DND-41 (cell line): ENCODE results near the gene C13orf46.
A peak's percentile ranks its signal among the peaks of the same experiment; 100 is the strongest.

Experiments
- ATAC-seq: fragments of 200-7000 bp; cut with Tn5 transposase; 3 replicates; pipeline ENCODE4 v1.9.1; 2021; ENCODE audit warnings: low read depth; ENCODE audit not compliant: insufficient read depth
- DNase-seq: peaks from one replicate; pipeline ENCODE4 v3.0.0-alpha.2; 2020
- H2AFZ ChIP-seq: 2 replicates; pipeline ENCODE4 v1.6.0; 2012; ENCODE audit warnings: low read depth, low read length
- H3K27ac ChIP-seq: 2 replicates; pipeline ENCODE4 v1.5.1; 2012; ENCODE audit warnings: low read length, inconsistent platforms
- H3K27me3 ChIP-seq: fragments of 200-600 bp; sonication (generic); 2 replicates; pipeline ENCODE4 v1.6.0; 2012; ENCODE audit warnings: low read length, mild to moderate bottlenecking, inconsistent platforms; ENCODE audit not compliant: insufficient read depth, poor library complexity
- H3K36me3 ChIP-seq: 2 replicates; pipeline ENCODE4 v1.5.1; 2012; ENCODE audit warnings: low read length, inconsistent platforms; ENCODE audit not compliant: insufficient read depth
- H3K4me1 ChIP-seq: 2 replicates; pipeline ENCODE4 v1.5.1; 2012; ENCODE audit warnings: mild to moderate bottlenecking, low read length; ENCODE audit not compliant: insufficient read depth
- H3K4me2 ChIP-seq: 2 replicates; pipeline ENCODE4 v1.6.0; 2012; ENCODE audit warnings: mild to moderate bottlenecking, moderate library complexity, low read length, inconsistent platforms; ENCODE audit not compliant: insufficient read depth
- H3K4me3 ChIP-seq, 2 experiments: fragments of 200-600 bp in 1 of 2; shearing (Covaris generic) in 1 of 2; 2 replicates each; pipeline ENCODE4 v1.5.1; 2012 to 2016; ENCODE audit warnings: inconsistent platforms in 2 of 2, low read length in 2 of 2, mild to moderate bottlenecking in 2 of 2, low read depth in 1 of 2, moderate library complexity in 1 of 2
- H3K79me2 ChIP-seq: 2 replicates; pipeline ENCODE4 v1.6.0; 2012; ENCODE audit warnings: low read length, inconsistent platforms; ENCODE audit not compliant: insufficient read depth
- H3K9ac ChIP-seq: 2 replicates; pipeline ENCODE4 v1.6.0; 2012; ENCODE audit warnings: low read depth, mild to moderate bottlenecking, inconsistent platforms, low read length, moderate library complexity
- H3K9me3 ChIP-seq: 2 replicates; pipeline ENCODE4 v1.5.1; 2012; ENCODE audit warnings: low read length, moderate library complexity, mild to moderate bottlenecking, inconsistent platforms; ENCODE audit not compliant: insufficient read depth, severe bottlenecking
- H4K20me1 ChIP-seq: 2 replicates; pipeline ENCODE4 v1.6.0; 2012; ENCODE audit warnings: low read length; ENCODE audit not compliant: insufficient read depth
- EZH2 ChIP-seq: IDR thresholded peaks from 3 replicates; pipeline ENCODE4 v1.6.1; 2012; ENCODE audit warnings: borderline replicate concordance, low read depth, mild to moderate bottlenecking, moderate library complexity, low read length, inconsistent platforms; ENCODE audit not compliant: severe bottlenecking
- TF ChIP-seq, protein P1 (sequence below): IDR thresholded peaks from 2 replicates; pipeline ENCODE4 v1.5.1; 2012; ENCODE audit warnings: borderline replicate concordance, low read length, moderate library complexity, mild to moderate bottlenecking; ENCODE audit not compliant: poor library complexity, severe bottlenecking; ENCODE audit errors: extremely low read depth

Gene C13orf46

DNA sequence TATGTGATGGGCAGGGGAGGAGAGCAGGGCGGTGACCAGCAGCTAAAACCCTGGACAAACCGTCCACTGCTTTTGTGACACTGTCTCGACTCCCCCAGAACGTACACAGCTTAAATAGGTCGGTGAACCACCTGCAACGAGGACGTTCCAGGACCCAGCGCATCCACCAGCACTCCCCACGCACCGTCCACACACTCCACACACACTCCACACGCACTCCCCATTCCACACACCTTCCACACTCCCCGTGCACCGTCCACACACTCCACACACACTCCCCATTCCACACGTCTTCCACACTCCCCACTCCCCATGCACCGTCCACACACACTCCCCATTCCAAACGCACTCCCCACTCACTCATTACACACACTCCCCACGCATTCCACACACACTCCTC lies 38.3 kb upstream of the C13orf46 start:
- Histone ChIP-seq H3K4me2 (no peak overlapping the region), H3K27me3 (no peaks in the 10 kb centered on the region), H2AFZ (no peak overlapping the region), H3K4me3 (no peak overlapping the region), H3K27ac (no peak overlapping the region), H3K4me1 (no peaks in the 10 kb centered on the region), H4K20me1 (peaks cover 7% of the 10 kb centered on the region; the same call in 1 of the 2 replicates), H3K9me3 (no peaks in the 10 kb centered on the region), H3K36me3 (peaks cover 77% of the 10 kb centered on the region), H3K79me2 (no peaks in the 10 kb centered on the region), H3K9ac (no peak overlapping the region)
- ATAC-seq (no peak), DNase-seq (no peak)
- no peak for TF ChIP-seq EZH2
- TF ChIP-seq, protein P1, sequence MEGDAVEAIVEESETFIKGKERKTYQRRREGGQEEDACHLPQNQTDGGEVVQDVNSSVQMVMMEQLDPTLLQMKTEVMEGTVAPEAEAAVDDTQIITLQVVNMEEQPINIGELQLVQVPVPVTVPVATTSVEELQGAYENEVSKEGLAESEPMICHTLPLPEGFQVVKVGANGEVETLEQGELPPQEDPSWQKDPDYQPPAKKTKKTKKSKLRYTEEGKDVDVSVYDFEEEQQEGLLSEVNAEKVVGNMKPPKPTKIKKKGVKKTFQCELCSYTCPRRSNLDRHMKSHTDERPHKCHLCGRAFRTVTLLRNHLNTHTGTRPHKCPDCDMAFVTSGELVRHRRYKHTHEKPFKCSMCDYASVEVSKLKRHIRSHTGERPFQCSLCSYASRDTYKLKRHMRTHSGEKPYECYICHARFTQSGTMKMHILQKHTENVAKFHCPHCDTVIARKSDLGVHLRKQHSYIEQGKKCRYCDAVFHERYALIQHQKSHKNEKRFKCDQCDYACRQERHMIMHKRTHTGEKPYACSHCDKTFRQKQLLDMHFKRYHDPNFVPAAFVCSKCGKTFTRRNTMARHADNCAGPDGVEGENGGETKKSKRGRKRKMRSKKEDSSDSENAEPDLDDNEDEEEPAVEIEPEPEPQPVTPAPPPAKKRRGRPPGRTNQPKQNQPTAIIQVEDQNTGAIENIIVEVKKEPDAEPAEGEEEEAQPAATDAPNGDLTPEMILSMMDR = no peak

DNA sequence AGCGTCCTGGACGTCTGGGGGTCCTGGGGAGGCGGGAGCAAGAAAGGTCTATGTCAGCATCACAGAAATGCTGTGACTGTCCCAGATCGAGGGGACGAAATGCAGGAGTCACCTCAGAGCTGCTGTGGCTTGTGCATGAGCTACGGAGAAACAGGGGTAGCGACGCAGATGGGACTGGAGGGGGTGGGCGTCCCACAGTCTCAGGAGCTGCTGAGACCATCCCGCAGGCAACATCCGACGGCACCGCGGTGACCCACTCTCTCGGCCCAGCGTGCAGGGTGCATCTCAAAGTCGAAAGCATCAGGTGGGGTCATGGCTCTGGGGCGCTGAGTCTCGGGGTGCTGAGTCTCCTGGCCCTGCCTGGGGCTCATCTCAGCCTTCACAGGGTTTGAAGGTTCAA lies 37.4 kb upstream of the C13orf46 start:
- H2AFZ ChIP-seq = no peak overlapping the region
- no peak overlapping the region for H3K4me2 ChIP-seq
- H3K36me3 ChIP-seq = peaks cover 68% of the 10 kb centered on the region
- TF ChIP-seq EZH2 = no peak
- TF ChIP-seq, protein P1 = no peak
- H3K79me2 ChIP-seq = no peaks in the 10 kb centered on the region
- ATAC-seq (no peak), DNase-seq (no peak)
- no peaks in the 10 kb centered on the region for H3K4me1 ChIP-seq
- no peaks in the 10 kb centered on the region for H3K27me3 ChIP-seq
- no peak overlapping the region for H3K4me3 ChIP-seq
- H3K9ac ChIP-seq = no peak overlapping the region
- no peak overlapping the region for H3K27ac ChIP-seq
- H4K20me1 ChIP-seq = 0 out of 2 replicates have a peak, but pooled peaks cover 7% of the 10 kb centered on the region
- H3K9me3 ChIP-seq = no peaks in the 10 kb centered on the region

DNA sequence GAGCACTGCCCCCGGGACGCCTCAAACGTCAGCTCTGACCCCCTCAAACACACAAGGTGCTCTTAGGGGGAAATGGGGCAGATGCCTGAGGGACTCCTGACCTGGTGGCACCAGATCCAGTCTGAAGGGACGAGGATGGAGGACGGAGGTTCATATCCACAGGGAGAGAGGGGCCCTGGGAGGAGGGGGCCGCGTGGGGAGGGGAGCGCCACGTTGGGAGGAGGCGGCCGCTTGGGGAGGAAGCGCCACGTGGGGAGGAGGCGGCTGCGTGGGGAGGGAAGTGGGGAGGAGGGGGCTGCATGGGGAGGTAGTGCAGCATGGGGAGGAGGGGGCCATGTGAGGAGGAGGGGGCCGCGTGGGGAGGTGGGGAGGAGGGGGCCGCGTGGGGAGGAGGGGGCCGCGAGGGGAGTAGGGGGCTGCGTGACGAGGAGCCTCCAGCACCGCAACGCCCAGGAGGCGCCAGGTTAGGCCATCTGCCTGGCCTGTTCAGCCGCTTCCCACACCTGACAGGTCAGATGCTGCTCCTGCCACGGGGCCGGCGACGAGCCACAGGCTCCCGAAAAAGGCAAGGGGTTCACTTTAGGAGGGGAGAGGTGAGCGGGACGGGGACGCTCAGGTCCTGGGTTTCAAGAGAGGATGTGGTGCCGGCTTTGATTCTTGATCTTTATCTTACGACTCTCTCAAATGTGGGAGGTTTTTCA lies 36.7 kb upstream of the C13orf46 start:
- Histone ChIP-seq H2AFZ (no peak overlapping the region), H3K9me3 (no peaks in the 10 kb centered on the region), H3K27me3 (no peaks in the 10 kb centered on the region), H3K27ac (no peak overlapping the region), H4K20me1 (0 out of 2 replicates have a peak, but pooled peaks cover 7% of the 10 kb centered on the region), H3K4me3 (no peak overlapping the region), H3K9ac (no peak overlapping the region), H3K79me2 (no peaks in the 10 kb centered on the region), H3K36me3 (peaks cover 61% of the 10 kb centered on the region), H3K4me1 (no peaks in the 10 kb centered on the region), H3K4me2 (no peak overlapping the region)
- peak; percentile 15 for DNase-seq
- peak; percentile 56 for ATAC-seq
- TF ChIP-seq, protein P1 = no peak
- TF ChIP-seq EZH2 = no peak
